ENCODE measurements around the gene C16orf96. TPM values are rescaled to one million over a fixed set of nuclear protein-coding genes. Genes with fewer than 3 reads are reported as not detected.

Gene C16orf96
- total RNA-seq, 1 experiment from 2014 or later: 0.10 TPM

DNA sequence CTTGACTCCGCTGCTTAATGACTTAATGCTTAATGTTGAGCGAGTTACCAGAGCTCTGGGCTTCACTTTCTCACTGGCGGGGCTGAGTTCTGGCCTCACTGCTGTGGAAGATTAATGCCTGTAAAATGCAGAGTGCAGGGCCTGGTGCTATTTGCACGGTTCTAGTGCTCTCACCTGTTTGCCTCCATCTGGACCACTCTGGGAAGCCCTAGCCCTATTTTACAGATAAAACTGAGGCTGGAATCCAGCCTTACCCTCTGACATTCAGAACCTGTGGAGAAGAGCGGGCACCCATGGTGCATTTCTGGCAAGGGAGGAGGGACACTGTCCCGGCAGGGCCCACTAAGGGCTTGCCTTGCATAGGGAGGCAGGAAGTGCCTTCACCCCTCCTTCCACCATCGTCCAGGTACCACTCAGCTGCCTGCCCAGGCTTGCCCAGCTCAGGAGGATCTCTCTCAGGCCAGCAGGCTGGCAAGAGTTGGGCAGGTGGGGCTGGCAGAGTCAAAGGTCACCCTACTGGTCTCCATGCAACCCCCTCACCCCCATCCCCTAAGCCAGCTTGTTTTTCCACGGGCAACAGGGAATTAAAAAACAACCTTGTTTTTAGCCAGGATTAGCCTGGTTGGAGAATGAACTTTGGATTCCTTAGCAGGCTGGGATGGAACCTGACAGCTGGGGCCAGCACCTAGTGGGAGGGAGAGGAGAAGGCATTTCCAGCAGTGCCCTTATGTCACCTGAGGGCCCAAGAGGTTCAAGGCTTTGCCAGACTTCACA lies 62.7 kb downstream of the C16orf96 start:
- Histone ChIP-seq H3K27me3 (ENCODE audit: insufficient read depth, low read length) (no peaks in the 10 kb centered on the region), H3K79me2 (ENCODE audit: insufficient read depth, low read length) (peaks cover 5% of the 10 kb centered on the region), H3K9ac (ENCODE audit: low read length) (no peak overlapping the region), H3K36me3 (ENCODE audit: control insufficient read depth in 1 of 2, insufficient read depth in 2 of 2, low read length in 2 of 2) (no peaks in the 10 kb centered on the region), H3K4me3 (replicated peaks in 1 of 2; ENCODE audit: low read depth in 1 of 2, low read length in 2 of 2) (no peak overlapping the region), H3K4me2 (ENCODE audit: low read length) (0 out of 2 replicates have a peak overlapping the region, but pooled peaks have one; percentile 3), H3K4me1 (ENCODE audit: control insufficient read depth in 1 of 2, insufficient read depth in 2 of 2, low read length in 2 of 2) (peaks cover 16 to 31% of the 10 kb centered on the region in 2 experiments), H3K27ac (ENCODE audit: low read depth, low read length) (no peak overlapping the region), H3K9me3 (ENCODE audit: control insufficient read depth in 1 of 2, insufficient read depth in 1 of 2, low read depth in 1 of 2, low read length in 2 of 2) (no peaks in the 10 kb centered on the region), H2AFZ (ENCODE audit: low read depth, low read length, poor library complexity, severe bottlenecking) (no peak overlapping the region), H4K20me1 (ENCODE audit: insufficient read depth) (no peaks in the 10 kb centered on the region), H3K9me2 (ENCODE audit: insufficient read depth) (no peaks in the 10 kb centered on the region)
- CTCF ChIA-PET: no interaction called here
- ATAC-seq (no peak), DNase-seq (ENCODE audit: low read depth, low spot score) (no peak)
- intact Hi-C loops (cut with micrococcal nuclease): loop anchor here (5.0 to 10.0 kb wide), 2 partner anchors 194 to 338 kb away; partner anchors contain the start of genes DNAJA3 and SEC14L5
- RAD21 ChIA-PET (ENCODE audit: low non-redundant PET in 1 of 2, low total read pairs in 2 of 2, uncharacterized antibody in 2 of 2, unreplicated experiment in 2 of 2): no interaction called here
- TF ChIP-seq YY1 (IDR thresholded peaks at IDR 0.05; ENCODE audit: extremely low read depth, insufficient replicate concordance, low read depth, low read length) (no peak), RAD21 (IDR thresholded peaks at IDR 0.05; ENCODE audit: low read depth) (no peak), POLR2AphosphoS5 (IDR thresholded peaks at IDR 0.05; ENCODE audit: low read depth, low read length) (no peak), EZH2phosphoT487 (IDR thresholded peaks at IDR 0.05; ENCODE audit: borderline replicate concordance) (no peak), JUND (IDR thresholded peaks at IDR 0.05) (no peak), EZH2 (IDR thresholded peaks at IDR 0.05) (no peak), EGR1 (IDR thresholded peaks at IDR 0.05; ENCODE audit: low read depth) (no peak), CBX3 (IDR thresholded peaks at IDR 0.05; ENCODE audit: low read depth) (no peak), POLR2A (IDR thresholded peaks at IDR 0.05; ENCODE audit: borderline replicate concordance, extremely low read depth, insufficient read depth, insufficient read length) (no peak), ZFX (IDR thresholded peaks at IDR 0.05) (no peak), ELF1 (IDR thresholded peaks at IDR 0.05; ENCODE audit: borderline replicate concordance, low read depth) (no peak)
- TF ChIP-seq, protein P1, sequence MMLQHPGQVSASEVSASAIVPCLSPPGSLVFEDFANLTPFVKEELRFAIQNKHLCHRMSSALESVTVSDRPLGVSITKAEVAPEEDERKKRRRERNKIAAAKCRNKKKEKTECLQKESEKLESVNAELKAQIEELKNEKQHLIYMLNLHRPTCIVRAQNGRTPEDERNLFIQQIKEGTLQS (IDR thresholded peaks at IDR 0.05): no peak
- TF ChIP-seq, protein P2, sequence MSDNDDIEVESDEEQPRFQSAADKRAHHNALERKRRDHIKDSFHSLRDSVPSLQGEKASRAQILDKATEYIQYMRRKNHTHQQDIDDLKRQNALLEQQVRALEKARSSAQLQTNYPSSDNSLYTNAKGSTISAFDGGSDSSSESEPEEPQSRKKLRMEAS (IDR thresholded peaks at IDR 0.05): no peak
- TF ChIP-seq, protein P3, sequence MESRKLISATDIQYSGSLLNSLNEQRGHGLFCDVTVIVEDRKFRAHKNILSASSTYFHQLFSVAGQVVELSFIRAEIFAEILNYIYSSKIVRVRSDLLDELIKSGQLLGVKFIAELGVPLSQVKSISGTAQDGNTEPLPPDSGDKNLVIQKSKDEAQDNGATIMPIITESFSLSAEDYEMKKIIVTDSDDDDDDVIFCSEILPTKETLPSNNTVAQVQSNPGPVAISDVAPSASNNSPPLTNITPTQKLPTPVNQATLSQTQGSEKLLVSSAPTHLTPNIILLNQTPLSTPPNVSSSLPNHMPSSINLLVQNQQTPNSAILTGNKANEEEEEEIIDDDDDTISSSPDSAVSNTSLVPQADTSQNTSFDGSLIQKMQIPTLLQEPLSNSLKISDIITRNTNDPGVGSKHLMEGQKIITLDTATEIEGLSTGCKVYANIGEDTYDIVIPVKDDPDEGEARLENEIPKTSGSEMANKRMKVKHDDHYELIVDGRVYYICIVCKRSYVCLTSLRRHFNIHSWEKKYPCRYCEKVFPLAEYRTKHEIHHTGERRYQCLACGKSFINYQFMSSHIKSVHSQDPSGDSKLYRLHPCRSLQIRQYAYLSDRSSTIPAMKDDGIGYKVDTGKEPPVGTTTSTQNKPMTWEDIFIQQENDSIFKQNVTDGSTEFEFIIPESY (IDR thresholded peaks at IDR 0.05; ENCODE audit: extremely low read depth, insufficient replicate concordance, low read length): no peak
- BruUV-seq (replicated peaks): no TSS peak
- POLR2A ChIA-PET: interaction anchor here (0.5 kb wide), 1 partner anchor 30 kb away, joined by 3 read pairs; no protein-coding TSS in a partner anchor
